GM12872 (cell line): ENCODE data around the gene WNT10A.

Experiments
- CTCF ChIP-seq: IDR thresholded peaks from 3 replicates; pipeline ENCODE4 v1.5.1; 2011; ENCODE audit warnings: low read depth, mild to moderate bottlenecking, low read length, moderate library complexity; ENCODE audit not compliant: insufficient read depth

The WNT10A gene

GRCh38 chr2:218839430-218839829 is 41.2 kb upstream of the WNT10A start:
- TF ChIP-seq CTCF, result no peak

- no peak for TF ChIP-seq CTCF
These were observed 40.8 kb upstream of the WNT10A start for GRCh38 chr2:218839888-218840287.

- TF ChIP-seq CTCF, result no peak
These were observed 30.9 kb upstream of the WNT10A start for GRCh38 chr2:218849721-218850120.

GRCh38 chr2:218850796-218851195 is 29.9 kb upstream of the WNT10A start:
- TF ChIP-seq CTCF, result no peak

GRCh38 chr2:218851286-218851685 is 29.4 kb upstream of the WNT10A start:
- TF ChIP-seq CTCF, result no peak

- TF ChIP-seq CTCF, result peak; percentile 82
These were observed 27.6 kb upstream of the WNT10A start for GRCh38 chr2:218852911-218853667.

- no peak for TF ChIP-seq CTCF
These were observed 26.9 kb upstream of the WNT10A start for GRCh38 chr2:218853766-218854165.
